GM15510 (cell line): ENCODE measurements around the gene C19orf12.

Experiments used
- POLR2A ChIP-seq: IDR thresholded peaks from 3 replicates; pipeline ENCODE4 v1.6.1; 2011; ENCODE audit warnings: borderline replicate concordance; ENCODE audit not compliant: insufficient read length; ENCODE audit errors: extremely low read depth

Gene C19orf12

DNA sequence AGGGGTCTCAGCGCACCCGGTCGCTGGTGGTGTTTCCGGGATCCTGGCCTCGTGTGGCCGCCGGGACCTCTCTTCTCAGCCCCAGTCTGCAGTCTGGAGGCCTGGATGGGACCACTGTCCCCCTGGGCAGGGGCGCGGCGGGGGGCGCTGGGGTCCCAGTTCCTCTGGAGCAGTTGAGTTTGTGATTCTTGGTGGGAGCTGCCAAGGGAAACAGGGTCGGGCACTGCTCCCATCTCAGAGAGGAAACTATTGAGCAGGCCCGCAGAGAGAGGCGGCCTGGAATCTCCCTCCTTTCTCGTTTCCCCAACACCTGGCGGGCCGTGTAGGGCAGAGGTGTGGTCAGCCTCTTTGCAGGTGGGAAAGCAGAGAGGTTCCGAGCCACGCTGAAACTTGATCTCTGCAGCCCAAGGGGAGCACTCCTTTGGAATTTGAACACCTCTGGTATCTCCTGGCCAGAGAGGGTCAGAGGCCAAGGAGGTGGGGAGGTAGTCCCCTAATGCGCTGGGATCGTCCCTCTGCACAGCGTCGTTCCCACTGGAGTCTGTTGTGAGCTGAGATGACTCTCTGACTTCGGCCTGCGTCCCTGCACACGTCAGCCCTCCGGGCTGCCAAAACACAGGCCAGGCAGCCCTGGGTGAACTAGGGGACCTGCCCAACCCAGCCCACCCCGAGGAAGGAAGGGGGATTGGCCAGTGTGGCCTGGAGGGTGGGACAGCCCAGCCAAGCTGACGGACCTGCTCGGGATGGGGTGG is 49.1 kb downstream of the C19orf12 start:
- TF ChIP-seq POLR2A = no peak

DNA sequence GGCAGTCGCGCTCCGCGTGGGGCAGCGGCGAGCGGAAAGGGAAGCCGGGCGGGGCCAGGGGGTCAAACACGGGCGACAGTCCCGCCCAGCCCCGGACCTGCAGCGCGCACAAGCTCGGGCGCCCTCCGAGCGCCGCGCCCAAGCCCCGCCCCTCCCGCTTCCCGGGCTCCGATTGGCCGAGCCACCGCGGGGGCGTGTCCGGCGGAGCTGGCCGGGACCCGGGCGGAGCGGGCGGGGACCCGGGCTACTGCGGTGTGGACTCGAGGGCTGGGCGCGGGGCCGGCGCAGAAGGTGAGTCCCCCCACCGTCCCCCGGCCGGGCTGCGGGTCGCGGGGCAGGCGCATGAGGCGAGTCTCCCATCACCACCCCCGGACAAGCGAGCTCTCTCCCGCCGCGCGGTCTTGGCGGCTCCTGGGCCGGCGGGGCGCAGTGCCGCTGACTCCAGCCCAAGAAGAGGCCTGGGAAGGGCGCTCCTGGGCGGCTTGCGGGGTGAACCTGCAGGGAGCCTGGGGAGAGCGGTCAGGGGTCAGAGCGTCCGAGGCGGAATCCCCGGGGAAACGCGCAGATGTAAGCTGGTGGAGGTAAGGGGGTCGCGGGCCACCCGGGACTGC is 49.7 kb downstream of the C19orf12 start, which contains the start of gene PLEKHF1:
TSS of gene PLEKHF1 (plus strand) at position 247 of the 611 bp plus-strand sequence. CDS start 8,379 bp downstream, outside the sequence.
- peak; percentile 57 for TF ChIP-seq POLR2A

DNA sequence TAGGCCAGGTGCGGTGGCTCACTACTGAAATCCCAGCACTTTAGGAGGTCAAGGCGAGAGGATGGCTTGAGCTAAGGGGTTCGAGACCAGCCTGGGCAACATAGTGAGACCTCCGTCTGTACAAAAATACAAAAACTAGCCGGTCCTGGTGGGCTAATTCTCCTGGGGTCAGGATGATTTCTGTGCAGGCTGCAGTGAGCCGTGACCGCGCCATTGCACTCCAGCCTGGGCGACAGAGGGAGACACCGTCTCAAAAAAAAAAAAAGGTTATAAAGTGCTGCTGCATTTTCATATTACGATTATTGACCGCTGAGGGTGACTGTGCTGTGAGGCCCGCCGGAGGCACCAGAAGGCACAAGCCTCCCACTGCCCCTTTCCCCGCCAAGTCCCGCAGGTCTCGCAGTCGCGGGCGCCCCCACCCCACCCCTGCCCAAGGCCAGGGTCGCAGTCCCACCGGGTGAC is 50.3 kb downstream of the C19orf12 start:
- TF ChIP-seq POLR2A = no peak

DNA sequence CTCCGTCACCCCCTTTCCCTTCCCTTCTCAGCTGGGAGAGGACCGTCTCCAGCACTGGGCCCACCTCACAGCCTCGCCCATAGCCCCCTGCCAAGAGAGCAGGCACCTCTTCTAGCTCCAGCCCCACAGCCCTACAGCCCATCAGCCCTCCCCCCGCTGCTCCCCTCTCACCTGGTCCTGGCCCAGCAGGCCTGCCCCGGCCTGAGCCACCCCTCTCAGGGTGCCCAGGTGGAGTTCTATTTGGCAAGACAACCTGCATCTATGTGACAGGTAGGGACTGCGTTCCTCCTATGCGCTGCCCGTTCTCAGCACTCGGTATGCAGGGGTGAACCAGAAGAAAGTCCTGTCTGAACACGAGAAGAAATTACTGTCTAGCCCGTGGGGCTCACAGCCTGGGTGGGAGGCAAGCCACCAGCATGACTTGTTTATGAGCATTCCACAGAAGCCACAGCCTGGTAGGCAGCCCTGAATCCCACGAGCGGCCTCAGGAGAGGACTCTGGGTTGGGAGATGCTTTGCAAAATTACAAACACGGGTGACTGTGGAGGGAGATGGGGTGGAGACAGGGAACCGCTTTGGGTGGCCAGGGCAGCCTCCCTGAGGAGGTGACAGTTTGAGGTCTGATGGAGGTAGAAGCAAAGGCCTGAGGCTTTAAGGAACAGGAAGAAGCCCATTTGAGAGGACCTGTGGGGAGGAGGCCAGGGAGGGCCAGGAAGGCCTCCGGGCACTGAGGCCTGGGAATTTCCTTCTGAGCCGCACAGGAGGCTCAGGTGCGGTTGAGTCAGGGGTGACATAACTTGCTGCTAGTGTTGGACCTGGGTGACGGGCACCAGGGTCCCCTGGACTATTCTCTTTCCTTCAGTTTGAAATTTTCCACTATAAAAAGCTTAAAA is 51.0 kb downstream of the C19orf12 start:
- no peak for TF ChIP-seq POLR2A

DNA sequence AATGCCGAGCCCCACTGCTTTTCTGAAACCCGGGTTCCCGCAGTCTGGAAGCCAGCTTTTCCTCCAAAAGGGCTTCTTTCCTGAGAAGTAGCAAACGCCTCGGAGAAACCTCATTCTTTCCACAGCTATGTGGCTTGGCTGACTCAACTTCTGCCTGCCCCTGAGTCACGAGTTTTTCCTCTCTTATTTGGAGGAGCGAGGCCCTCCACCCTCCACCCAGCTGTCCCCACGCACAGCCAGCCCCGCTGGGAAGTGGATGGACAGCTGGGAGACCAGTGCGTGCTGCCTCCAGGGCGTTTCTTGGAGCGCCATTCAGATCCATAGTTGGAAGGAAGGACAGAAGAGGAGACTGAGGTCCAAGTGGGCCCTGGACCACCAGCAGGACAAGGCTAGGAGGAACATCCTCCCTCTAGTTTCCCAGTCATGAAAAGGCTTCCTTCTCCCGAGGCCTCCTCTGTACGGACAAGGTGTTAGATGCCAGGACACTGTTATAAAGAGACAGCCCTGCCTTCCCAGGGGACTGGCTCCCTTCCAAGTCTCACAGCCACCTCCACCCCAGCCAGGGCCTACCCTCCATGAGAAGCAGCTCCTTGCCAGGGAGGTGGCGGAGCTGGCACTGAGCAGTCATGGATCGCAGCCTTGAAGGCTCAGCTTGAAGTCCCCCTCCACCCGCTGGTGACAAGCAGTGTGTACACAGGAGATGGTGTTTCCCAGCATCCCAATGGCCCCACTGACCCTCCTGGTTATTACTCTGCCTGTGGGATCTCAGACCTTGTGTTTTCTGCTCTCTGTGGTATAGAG is 52.3 kb downstream of the C19orf12 start:
- no peak for TF ChIP-seq POLR2A

DNA sequence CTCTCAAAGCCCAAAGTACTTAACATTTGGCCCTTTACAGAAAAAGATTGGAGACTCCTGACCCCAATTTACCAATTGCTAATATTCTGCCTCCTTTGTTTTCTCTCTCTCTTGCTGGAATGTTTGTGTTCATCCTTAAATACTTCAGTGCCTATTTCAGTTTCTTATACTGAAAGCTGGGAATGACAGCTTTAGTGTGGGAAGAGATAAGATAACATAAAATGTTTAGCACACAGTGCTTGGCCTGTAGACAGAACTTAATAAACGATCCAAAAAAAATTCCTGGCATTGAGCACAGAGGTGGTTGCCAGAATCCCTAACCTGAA is 52.8 kb downstream of the C19orf12 start:
- TF ChIP-seq POLR2A = no peak

DNA sequence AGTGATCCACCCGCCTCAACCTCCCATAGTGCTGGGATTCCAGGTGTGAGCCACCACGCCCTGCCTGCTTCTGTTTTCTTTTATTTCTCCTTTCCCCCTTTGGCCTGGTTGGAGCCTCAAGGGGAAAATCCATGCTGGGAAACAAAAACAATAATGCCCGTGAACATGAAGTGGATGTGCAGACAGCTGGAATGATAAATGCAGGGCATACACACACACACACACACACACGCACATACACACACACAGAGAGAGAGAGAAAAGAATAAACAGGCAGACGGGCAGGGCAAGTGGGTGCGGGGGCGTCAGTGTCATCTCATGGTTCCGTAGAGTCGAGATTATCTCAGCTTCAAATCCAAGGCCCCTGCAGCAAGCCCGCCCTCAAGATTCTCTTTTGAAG is 54.2 kb downstream of the C19orf12 start:
- no peak for TF ChIP-seq POLR2A

GRCh38 chr19:29658221-29658991 is 56.7 kb downstream of the C19orf12 start:
- TF ChIP-seq POLR2A = no peak

- TF ChIP-seq POLR2A = no peak
Measured at GRCh38 chr19:29655648-29656335, 59.3 kb downstream of the C19orf12 start.

DNA sequence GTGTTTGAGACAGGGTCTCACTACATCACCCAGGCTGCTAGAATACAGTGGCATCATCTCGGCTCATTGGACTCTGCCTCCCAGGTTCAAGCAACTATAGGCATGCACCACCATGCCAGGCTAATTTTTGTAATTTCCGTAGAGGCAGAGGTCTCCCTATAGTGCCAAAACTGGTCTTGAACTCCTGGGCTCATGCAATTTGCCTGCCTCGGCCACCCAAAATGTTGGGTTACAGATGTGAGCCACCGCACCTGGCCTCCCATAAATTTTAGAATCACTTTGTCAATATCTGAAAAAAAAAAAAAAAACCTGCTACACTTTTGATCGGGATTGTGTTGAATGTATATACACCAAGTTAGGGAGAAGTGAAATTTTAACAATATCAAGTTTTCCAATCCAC is 61.7 kb downstream of the C19orf12 start:
- no peak for TF ChIP-seq POLR2A

GRCh38 chr19:29651622-29652394 is 63.3 kb downstream of the C19orf12 start:
- TF ChIP-seq POLR2A = no peak

- no peak for TF ChIP-seq POLR2A
Measured at GRCh38 chr19:29650772-29651387, 64.2 kb downstream of the C19orf12 start.
